Activated T-cell treated with anti-CD3 and anti-CD28 coated beads, Interleukin-2, amount 50 U/mL, for 1 hour (primary cell): ENCODE results near the gene SKP1.

Experiments
- DNase-seq: peaks from one replicate; pipeline ENCODE4 v3.0.0-alpha.2; 2020

SKP1 gene

DNA sequence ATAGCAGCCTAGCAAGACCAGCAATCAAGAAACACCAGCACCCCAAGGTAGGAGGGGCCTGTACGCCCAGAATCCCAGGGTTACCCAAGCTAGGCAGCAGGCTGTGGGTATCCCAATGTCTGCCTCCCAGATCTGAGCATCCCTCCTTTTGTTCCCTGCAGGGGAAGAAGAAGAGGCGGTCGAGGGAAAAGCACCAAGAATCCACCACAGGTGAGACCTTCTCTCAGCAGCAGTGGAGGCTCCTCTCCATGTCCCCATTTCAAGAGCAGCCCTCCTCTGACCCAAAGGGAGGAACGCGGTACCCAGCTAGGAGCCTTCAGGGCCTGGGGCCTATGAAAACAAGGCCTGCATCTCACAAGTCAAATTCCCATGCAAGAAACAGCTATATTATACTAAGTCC, 33.3 kb downstream of the SKP1 start:
- DNase-seq: no peak

DNA sequence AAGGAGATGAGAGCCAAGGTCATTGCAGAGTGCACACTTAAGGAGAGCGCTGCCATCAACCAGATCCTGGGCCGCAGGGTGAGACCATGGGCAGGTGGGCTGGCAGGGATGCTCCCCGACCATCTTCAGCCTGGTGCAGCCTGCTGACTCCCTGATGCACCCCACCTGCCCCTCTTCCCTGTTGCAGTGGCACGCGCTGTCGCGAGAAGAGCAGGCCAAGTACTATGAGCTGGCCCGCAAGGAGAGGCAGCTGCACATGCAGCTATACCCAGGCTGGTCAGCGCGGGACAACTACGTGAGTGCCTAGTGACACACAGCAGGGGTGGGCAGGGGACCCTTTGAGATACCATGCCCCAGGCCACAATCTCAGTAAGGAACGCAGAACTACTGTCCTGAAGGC, 33.9 kb downstream of the SKP1 start:
- no peak for DNase-seq

DNA sequence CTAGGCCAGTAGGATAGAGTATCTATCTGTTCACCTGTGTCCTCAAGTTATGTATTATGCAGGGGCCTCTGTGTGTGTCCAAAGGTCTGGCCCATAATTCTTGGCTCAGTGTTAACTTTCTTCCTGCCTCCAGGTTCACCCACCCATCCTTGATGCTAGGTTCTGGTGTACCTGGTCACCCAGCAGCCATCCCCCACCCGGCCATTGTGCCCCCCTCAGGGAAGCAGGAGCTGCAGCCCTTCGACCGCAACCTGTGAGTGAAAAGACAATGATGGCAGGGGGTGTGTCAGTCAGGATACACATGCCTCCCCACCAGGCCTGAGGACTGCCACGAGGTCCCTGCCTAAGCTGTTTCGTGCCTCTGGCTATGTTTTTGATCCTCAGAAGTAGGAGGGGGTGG, 34.7 kb downstream of the SKP1 start:
- no peak for DNase-seq

DNA sequence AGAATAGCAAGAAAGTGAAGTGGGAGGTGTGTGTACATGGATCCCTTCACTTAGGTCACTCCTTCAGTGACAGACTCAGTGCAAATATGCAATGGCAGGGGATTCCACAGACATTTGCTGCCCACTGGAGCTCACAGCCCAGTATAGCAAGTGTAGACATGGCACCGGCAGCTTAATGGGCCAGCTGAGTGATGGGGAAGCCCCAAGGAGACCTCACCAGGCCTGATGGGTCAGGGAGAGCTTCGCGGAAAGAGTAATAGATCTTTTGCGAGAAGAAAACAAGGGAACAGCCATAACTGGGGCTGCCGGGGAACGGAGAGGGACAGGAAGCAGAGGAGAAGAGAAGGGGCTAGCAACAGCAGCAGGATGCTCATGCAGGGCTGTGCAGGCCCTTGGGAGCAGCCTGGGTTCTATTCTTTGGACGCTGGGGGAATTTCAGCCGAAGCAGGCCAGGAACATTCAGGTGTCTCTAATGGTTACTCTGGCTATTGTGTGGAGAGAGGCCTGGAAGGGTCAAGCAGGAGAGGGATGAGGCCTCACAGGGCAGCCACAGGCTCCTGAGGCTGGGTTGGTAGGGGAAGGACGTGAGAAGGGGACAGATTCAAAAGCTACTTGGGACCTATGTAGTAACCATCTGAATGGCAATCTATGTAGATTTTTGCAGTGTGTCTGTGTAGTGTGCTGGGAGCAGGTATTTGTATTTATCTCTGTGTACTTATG, 35.3 kb downstream of the SKP1 start:
- peak; percentile 37 for DNase-seq

DNA sequence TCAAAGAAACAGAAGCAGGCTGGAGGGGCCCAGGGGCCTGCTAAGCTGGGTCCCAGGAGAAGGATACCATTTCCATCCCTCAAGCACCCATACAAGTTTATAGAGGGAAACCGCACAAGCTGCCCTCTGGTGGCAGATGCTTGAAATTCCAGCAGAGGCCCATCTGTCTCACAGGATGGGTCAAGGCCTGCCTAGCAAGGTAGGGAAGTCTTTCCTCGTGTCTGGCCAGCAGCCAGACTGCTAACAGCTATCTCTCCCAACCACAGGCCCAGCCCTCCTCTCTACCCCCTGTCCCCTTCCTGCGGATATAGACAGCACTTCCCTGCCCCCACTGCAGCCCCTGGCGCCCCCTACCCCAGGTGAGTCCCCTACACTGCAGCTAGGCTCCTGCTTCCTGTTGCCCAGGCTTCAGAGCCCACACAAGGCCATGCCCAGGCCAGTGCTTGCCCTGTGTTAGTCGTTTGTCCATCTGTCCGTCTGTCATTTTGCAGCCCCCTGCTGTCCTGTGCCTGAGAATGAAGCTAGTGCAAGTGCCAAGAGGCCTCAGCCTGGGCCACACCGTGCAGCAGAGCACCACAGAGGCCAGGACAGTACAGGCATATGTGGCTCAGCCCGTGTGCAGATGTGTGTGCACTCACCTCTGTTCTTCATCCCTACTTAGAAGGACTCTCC, 36.1 kb downstream of the SKP1 start:
- DNase-seq: peak; percentile 71

DNA sequence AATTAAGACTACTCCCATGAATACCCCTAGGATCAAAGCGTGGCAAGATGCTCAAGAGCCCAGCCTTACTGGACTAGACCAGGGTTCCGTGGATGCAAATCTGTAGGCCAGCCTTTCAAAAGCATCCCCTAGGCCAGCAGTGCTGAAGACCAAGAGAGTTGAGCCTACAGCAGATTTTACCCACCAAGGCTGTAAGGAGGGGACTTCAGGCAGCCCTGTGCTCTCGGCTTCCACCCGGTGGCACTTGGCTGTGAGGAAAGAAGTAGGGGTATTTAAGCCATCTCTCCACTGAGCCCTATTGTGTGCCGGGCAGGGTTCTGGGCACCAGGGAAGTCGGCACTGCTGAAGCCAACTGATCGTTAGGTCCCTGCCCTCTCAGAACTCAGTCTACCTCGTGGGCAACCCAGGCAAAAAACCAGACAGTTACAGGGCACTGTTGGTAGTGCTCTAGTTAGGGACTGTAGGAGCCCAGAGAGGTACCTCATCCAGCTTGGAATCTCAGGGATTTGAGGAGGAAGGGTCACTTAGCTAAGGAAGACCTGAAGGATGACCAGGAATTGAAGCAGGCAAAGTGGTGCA, 36.8 kb downstream of the SKP1 start:
- no peak for DNase-seq

DNA sequence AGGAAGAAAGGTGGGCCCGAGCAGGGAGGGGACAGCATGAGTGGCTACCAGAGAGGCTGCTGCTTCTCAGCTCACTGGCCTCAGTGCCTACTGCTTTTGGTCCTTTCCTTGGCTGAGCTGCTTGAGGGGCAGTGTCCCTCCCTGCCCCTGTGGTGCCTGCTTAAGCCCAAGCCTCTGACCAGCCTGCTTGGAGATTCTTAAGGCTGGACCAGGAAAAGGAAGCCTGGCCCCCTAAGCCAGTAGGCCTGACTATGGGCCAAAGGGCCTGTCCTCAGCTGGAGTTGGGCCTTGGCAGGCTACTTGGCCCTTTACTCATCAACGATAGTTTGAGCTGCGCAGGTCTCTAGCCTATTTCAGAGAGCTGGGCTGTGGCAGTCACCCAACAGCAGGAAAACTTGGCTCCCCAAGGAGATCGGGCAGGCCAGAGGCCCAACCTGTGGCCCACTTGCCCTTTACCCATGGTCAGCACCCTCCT, 37.3 kb downstream of the SKP1 start:
- no peak for DNase-seq

DNA sequence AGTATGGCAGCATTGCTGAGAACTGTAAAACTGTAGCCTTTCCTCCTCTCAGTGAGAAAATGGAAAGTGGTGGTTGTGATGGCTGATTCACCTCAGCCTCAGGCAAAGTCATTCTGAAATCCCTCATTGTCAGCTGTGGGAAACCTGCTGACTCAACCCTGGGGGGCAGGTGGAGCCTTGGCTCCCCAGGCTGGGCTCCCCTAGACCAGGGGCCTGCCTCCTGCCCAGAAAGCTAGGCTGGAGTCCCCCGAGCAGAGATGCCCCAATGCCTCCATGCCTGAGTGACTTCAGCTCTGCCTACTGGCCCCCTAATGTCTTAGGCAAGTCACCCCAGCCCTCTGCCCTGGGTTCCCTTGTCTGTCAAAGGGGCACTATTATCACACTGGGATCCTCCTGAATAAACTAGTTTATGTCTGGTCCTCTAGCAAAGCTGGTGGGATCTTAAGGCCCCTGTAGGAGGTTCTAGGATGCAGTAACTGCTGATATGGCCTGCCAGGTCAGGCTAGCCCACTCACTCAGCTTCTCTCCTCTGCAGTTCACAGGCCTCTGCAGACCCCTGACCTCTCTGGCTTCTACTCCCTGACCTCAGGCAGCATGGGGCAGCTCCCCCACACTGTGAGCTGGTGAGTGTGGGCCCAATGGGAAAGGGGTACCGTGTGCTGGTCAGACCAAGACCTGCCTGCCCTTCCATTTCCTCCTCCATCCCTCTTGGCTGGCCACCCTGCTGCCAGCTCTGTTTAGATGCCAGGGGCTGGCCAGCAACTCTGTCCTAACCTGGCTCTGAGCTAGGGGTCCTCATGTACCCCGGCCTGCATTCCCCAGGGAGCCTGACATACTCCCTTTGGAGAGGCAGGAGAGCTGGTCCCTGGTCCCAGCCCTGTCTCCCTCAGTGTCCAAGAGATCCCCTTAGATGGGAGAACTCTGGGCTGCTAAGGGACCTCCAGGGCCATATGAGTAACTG, 38.1 kb downstream of the SKP1 start:
- peak; percentile 57 for DNase-seq

DNA sequence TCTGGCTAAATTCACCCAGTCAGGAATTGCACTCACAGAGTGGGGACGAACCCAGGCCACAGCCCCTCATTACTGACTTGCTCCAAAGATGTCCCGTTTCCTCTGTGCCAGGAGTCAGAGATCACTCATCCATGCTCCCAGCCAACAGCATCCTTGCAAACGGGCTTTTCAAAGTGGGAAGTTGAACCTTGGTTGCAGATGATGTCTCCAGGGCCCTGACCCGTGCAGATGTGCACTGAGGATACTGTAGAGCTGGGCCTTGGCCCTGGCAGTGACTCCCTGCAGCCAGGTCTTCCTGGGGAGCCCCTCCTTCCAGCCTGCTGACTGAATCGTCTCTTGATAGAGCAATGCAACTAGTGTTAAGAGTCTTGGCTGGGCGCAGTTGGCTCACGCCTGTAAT, 40.0 kb downstream of the SKP1 start:
- DNase-seq: no peak

DNA sequence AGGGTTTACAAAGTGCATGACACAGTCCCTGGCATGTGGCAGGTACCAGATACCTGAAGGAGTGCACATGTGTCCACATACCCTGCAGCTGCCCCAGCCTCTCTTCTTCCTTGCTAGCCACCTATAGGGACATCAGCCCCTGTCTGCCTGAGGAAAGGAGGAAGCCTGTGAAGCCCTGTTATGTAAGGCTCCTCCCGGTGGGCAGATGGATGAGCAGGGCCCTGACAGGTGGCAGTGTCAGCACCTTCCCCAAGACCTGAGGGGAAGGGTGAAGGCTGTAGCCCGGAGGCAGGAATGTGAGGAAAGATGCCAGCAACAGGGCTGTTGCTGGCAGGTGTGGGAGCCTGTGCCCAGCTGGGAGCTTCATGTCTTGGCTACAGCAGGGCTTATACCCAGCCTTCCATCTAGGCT, 40.5 kb downstream of the SKP1 start:
- DNase-seq: no peak

DNA sequence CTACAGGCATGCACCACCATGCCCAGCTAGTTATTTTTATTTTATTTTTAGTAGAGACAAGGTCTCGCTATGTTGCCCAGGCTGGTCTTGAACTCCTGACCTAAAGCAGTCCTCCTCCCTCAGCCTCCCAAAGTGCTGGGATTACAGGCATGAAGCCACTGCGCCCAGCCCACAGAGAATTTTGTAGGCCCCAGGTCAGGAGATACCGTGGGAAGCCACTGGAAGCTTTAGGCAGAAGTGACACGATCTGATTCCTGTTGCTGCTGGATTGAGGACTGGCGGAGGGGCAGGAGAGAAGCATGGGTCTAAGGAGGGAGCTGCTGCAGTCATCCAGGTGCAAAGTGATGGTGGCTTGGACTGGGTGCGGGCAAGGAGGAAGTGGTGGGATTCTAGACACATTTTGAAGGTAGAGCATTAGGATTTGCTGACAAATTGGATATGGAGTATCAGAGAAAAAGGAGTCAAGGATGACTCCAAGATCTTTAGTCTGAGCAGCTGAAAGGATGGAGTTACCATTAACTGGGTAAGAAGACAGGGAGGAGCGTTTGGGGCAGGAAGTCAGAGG, 41.6 kb downstream of the SKP1 start:
- no peak for DNase-seq

DNA sequence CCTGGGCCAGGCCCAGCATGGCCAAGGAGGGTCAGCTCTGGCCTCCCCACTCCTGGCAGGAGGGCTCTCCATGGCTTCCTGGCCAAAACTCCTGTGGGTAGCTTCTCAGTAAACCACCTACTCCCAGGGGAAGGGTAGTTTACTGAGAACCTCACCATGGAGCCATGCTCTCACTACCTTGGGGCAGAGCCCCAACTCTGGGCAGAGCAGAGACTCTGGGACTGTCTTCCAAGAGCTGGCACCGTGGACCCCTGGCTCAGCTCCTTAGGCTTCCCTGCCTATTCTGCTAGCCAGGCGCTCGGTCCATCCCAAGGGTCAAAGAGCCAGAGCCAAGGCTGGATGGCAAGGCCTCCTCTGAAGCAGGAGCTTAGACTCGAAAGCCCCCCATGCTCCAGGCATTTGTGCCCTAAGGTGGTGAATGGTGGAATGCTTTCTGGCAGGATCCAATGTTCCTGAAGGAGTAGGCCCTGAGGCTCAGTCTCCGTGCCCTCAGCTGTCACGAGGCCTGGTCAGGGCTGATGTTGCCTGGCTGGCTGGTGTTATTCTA, 42.7 kb downstream of the SKP1 start:
- no peak for DNase-seq

DNA sequence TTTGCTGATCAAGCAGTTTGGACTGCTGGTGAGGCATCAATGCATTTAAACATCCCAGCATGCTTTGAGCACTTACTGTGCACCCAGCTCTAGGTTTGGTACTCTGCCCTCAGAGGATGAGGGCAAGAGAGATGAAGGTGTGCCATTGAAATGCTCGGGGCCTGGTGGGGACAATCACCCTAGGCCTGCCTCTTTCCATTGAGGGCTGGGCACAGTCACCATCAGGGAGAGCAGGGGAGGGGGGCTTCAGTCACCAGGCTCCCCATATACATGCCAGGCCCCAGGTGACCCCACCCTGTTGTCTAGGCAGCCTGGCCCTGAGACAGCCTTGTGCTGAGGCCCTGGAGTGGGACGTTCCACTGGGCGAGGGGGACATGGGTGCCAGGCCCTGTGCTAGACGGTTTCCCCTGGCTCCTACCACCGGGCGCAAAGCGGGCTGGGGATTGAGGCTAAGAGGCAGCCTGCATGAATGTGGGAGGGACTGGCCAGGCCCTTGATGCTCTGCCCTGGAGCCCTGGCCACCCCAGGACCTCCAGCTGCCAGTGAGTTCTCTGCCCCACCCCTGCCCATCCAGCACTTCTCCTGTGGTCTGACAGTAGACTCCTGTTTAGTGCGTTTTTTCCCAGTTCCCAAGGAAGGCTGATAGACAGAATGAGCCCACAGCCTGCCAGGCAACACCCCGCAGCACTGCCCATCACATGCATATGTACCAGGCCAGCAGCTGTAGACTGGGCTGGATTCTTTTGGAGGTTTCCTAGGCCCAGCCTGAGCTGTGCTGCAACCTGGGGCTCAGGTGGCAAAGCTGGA, 43.4 kb downstream of the SKP1 start:
- peak; percentile 39 for DNase-seq

DNA sequence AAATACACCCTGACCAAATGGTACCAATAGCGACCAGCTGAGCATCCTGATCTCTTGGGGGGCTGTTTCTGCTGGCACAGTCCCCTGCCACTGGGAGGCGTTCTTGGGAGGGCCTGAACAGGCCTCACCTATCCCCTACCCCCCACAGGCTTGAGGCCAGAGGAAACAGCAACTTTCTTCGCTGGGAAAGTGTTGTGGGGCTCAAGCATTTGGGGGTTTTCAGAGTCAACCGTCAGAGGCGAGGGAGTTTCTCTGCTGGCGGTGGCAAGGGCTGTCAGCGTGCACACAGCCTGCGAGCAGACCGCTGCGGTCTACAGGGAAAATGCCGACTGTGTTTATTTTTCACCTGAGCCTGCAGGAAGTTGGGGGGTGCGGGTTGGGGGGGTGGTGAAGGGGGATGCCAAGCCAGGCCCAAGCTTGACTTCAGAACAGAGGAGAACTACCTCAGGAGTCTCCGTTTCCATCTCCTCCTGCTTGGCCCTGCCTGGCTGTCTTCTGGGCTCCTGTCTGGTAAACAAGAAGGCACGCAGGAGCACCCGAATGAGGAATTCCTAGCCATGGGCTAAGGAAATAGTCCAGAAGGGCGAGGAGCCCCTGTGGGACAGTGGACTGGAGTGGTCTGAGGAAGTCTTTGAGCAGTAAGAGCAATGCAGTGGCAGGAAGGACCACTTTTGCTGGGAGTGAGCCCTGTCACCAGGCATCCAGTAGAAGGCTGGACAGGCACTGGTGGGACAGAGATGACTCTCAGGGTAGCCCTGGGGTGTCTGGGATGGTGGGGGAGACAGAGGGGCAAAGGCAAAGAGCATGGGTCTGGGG, 44.2 kb downstream of the SKP1 start:
- DNase-seq: peak; percentile 77

DNA sequence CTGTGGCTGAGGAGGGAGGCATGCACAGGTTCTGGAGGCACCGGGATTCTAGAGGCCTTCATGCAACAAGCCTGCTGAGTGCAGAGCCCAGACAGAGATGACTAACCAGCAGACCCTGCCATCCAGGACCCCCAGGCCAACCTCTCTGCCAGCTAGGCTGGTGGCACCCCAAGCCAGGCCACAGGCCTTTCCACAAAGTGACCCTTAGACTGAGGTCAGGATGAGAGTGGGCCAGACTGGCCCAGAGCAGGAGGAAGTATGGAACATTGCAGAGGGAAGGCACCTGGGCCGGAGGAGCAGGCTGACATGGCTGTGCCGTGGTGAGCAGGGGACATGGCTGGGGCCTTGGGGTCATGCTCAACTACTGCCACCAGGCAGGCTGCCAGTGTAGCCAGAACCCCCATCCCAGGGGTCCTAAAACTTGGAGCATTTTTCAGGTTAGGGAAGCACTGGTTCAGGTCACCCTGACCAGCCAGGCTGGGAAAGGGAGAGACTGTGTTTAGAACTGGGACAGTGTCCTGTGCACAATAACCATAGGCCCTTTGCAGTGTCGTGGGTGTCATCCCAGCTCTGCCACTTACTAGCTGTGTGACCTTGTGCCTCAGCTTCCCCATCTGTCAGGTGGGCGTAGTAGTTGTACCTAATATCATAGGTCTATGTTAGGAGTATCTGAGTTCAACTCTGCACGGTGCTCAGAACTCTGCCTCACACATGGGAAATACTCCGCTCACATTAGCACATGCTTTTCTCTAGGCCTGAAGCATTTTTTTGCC, 45.0 kb downstream of the SKP1 start:
- no peak for DNase-seq

DNA sequence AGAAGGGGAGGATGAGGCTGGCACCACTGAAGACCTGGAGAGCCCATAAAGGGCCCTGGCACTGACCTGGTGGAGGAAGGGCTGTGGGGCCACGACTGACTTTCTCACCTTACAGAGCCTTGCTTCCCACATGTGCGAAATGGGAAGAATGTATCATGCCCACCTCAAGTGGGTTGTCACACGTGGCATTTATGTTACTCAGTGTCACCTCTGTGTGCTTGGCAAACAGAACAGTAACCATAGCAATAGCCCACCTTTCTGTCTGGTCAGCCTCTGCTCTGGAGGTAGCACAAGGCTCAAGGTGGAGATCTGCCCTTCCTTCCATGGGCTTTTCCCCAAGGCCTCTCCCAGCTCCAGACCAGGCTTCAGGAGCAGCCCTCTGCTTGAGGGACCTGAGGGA, 45.6 kb downstream of the SKP1 start:
- no peak for DNase-seq

DNA sequence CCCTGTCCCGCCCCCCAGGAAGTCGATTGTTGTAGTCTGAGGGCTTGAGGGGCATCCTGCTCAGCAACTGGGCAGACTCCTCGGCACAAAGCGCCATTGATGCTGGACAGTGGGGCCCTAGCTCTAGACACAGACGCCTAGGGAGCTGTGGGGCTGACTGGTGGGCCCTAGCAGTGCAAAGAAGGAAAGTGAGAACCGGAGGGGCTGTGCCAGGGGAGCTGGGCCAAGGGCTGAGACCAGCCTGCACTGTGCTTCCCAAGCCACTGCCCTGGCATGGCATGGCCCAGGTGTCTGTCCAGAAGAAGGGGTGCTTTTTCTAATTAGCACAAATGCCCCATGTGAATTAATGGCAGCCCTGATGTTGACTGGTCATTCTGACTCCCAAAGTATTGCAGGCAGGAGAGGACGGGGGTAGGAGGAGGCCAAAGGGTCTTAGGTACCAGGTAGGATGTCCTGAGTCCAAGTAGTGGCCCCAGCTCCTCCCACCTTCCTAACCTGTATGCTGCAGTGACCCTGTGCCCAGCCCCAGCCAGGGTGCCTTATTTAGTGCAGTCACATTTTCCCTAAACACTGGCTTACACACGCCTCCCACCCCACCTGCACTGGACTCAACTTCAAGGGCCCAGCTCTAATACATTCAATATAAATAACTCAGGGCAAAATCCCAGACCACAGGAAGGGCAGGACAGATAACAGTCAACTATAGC, 46.4 kb downstream of the SKP1 start:
- peak; percentile 37 for DNase-seq

DNA sequence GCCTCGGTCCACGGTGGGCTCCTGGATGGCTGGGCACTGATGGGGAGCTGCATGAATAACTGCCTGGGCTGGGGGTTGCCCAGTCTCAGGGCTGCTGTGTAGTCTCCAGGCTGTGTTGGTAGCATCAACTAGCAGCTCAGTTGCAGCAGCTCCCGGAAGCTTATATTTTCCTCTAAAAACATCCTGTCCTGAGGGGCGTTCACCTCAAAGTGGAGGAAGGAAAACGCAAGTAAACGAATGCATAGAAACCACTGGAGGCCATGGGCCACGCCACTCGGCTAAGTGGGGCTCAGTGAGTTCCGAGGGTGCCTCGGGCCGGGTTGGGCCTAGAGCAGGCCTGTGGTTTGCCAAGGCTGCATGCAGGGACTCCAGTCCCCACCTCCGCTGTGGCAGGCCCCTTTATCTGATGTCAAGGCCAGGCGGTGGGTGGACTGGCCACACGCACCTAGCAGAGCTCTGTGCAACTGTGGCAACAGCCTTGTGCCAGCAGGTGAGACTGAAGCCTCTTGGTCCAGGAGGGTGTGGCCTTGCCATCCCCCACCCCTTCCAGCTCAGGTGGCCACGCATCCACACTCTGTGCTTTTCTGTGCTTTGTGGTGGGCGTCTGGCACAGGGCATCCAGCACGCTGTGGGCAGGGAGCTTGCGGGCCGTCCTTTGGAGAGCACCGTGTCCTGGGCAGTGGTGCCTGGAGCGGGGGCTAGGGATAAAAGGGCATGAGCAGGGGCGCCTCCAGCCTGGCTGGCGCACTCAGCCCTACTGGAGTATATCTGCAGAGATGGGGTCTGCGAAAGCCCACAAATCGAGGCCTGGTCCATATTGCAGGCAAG, 47.1 kb downstream of the SKP1 start:
- no peak for DNase-seq
